GM19455 (cell line): ENCODE results near the gene DHRSX.

ENCODE experiments used
- ATAC-seq: cut with Tn5 transposase; IDR thresholded peaks from one replicate; pipeline ENCODE4 v1.9.1; 2021; ENCODE audit not compliant: unreplicated experiment

DHRSX gene

DNA sequence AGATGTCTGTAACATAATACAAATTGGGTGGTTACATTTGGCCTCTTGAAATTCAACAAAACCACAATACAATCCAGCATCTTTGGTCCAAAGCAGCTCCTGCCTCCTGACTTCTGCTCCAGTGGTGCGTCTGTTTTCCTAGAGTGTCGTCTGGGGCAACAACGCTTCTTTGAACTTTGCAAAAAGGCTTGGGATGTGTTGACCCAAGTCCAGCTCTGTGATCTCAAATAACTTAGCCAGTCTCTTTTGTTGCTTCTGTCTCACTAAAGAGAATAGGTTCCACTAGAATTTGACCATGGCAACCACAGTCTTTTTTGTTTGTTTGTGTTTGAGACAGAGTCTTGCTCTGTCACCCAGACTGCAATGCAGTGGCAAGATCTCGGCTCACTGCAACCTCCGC is 324.0 kb downstream of the DHRSX start:
- ATAC-seq = no peak

DNA sequence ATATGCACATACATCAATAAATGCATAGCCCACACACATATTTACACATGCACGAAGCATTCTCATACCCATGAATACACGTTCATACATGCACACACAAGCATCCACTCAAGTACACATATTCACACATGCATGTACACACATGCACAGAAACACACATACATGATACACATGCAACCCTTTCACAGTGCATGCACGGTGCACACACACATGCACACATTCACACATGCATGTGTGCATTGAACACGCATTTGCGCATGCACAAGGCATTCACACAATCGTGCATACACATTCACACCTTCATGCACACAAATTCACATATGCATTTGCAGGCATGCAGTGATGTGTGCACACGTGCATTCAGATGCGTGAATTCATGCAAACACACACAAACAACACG is 324.5 kb downstream of the DHRSX start:
- ATAC-seq = no peak

DNA sequence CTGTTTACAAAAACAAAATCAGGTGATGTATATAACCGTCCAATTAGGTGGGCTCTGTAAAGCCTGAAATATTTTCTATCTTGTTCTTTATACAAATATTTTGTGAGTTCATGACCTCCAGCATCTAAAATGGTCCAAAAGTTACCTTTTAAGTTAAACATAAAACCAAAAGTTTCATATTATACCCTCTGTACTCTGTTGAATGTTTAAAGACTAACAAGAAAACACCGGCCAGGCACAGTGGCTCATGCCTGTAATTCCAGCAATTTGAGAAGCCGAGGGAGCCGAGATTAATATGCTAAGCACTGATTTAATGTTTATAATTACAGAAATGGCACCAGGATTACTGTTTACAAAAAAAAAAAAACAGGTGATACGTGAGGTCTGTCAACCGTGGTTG is 328.4 kb downstream of the DHRSX start:
- no peak for ATAC-seq
